Stimulated activated CD4-positive, alpha-beta T cell treated with anti-CD3 and anti-CD28 coated beads, Interleukin-4, amount 100 ng/mL, for 48 hours (primary cell): ENCODE data around the gene ANGPT4.
"Not testable (repeated sequence)": the region's sequence is repeated elsewhere in the genome, so short reads cannot be mapped to it uniquely, and the experiment has no call there.

Experiments
- DNase-seq, 2 donors: peaks; one replicate each; pipeline ENCODE4 v3.0.0-alpha.2; 2020; ENCODE audit warnings: low read depth in 2 of 2

ANGPT4 gene

GRCh38 chr20:873875-874607, 42.1 kb downstream of the ANGPT4 start:
- no peak for DNase-seq

DNA sequence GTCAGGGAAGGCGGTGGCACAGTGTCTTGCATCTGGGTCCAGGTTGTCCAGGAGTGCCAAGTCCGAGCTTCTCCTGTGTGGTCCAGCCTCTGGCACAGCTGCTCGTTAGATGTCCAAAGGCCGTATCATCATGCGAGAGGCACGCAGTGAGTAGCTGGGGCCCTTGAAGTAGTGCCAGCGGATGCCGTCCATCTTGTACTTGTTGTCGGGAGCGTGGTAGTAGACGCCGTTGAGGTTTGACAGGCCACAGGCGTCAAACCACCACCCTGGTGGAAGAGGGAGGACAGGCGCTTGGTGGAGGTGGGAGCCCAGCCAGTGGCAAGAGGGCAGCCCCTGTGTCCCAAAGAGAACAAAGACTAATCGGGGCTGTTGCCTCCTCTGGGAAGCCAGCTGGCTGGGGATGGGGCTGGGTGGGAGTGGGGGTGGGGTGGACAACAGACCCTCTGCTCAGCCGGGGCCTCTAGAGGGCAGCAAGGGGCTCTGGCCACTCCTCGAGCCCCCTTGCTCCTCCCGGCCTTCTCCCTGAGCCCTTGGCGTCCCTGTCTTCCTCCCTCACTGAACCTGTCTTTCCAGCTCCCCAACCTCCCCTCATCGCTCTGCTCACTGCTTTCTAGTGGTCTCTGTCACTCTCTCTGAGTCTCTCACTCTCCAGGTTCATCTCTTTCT, 43.1 kb downstream of the ANGPT4 start:
- no peak for DNase-seq

GRCh38 chr20:871948-872347, 44.2 kb downstream of the ANGPT4 start:
- DNase-seq, result no peak

- DNase-seq, result no peak
These were observed 44.7 kb downstream of the ANGPT4 start for GRCh38 chr20:871436-871835.

DNA sequence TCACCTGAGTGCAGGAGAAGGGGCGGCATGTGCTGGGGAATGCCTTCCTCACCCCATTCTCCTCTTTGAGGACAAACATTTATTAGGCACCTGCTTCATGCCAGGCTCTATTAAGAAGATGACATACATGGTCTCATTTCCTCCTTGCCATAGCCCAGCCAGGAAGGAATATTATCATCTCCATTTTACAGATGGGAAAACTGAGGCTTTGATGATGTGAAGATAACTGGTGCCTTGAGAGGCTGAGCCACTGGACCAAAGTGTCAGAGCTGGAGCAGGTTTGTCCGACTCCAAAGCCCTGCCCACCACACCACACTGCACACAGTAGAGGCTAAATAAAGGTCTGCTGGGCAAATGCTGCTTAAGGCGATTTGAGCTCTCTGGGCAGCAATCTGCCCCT, 45.4 kb downstream of the ANGPT4 start:
- no peak for DNase-seq

GRCh38 chr20:869606-870005, 46.5 kb downstream of the ANGPT4 start:
- DNase-seq, result no peak

DNA sequence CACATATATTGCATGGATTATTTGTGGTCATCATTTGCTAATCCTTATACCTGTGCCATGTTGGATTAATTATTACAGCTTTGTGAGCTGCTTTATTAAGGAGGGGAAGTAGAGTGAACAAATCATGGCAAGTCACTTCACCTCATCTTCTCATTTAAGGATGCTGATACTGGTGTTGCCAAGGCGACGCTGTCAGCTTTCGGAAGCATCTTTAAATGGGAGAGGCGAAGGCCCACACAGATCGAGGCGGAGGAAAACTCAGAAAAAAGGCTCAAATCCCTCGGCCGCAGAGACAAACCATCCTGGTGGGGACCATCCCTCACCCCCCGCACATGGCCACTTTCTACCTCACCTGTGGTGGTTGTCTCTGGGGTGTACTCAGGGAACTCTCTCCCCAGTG, 47.9 kb downstream of the ANGPT4 start:
- DNase-seq, result no peak

DNA sequence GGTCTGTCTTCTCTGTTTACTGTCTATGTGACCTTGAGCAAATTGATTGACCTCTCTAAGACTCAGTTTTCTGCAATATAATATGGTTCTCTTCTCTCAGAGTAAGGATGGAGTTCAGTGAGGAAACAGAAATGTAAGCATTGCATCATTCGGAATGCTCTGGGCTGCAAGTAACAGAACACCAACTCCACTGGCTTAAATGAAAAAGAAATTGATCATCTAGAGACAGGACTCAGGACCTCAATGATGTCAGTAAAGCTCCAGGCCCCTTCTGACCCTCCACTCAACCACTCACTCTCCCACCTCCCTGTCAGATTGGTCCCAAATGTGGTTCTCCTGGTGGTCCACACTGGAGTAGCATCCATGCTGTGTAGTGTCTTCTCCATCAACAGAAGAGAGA, 50.7 kb downstream of the ANGPT4 start:
- no peak for DNase-seq

DNA sequence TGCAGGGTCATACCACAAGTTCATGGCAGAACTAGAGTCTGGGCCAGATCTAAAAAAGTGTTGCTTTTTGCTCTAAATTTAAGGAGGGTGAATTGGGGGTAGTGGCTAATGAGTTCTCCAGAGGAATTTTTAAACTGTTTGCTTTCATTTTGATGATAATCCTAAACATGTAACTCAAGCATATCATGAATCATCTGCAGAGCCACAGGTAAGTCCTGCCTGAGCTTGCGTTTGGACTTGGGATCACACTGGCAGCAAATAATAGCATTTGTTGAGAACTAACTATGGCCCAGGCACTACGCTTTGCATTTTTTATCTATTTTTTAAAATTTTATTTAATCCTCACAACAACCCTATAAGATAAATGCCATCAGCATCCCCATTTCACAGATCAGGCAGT, 55.2 kb downstream of the ANGPT4 start:
- DNase-seq, result no peak

DNA sequence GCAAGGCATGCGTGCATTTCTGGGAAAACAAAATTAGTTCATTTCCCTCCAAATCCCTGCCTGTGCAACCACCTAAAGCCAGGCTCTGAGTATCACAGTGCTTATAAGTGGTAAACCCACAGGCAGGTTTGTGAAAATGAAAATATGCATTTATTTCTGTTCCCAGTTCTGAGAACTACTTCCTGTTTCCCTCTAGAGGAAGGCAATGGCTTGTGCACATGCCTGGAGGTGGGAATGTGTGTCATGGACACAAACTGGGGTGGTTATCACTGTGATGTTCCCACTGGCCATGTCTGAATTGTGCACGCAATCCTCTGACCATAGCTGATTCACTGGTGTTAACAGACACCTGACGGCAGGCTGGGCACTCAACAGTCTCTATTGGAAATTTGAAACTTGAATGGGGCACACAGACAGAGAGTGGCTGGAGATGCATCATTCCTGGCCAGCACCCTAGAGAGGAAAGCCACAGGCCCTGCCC, 56.3 kb downstream of the ANGPT4 start:
- no peak for DNase-seq

GRCh38 chr20:858011-858410, 58.1 kb downstream of the ANGPT4 start:
- DNase-seq, result no peak

DNA sequence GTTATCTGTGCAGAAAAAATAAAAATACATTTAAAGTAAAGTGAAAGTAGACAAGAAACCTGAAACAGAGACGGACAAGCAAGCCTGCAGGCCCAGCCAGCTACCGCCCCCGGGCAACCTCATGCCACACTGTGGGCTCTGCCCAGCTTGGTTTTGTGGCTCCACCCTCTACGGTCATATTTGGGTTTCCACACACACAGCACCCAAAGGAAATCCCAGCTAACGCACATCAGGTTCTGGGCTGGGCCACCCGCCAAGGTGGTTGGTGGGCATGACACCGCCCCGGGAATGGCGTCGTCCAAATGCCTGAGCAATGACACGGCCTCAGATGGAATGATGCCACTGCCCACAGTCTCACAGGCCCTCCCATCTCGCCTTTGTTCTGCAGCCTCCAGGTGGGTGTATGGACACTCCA, 59.8 kb downstream of the ANGPT4 start:
- DNase-seq, result no peak

DNA sequence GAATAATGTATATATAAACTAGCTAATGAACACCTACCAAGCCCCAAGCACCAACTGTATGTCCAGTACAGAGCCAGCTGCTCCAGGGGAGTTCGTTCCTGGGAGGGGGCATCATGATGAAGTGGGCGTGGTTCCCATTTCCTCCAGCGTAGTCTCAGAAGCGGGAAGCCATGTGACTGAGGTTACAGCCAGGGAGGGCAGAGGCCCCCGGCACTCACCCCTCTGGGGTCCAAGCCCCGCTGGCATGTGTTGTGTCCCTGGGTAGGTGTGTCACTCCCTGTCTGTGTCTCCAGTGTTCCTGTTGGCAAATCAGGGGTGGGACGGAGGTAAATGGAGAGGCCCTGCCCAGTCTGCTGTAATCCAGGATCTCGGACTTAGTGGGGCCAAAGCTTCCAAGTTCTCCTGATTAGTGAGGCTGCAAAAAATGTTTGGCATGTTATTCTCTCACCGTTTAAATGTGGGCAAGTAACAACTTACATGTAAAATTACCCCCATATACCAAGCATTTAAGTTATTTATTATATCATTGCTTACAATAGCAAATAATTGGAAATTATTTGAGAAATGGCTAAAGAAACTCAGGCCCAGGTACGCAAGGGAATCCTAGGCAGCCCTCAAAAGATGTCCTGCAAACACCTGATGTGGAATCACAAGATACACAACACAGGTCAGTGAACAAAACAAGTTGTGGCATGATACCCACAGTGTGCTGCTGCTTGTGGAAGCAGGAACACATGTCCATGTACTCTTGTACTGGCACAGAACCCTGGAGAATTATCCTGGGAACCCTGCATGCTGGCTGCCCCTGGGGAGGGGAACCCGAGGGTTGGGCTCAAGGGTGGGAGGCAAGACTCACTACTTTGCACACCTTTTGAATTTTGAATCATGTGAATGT, 60.4 kb downstream of the ANGPT4 start:
- no peak for DNase-seq

DNA sequence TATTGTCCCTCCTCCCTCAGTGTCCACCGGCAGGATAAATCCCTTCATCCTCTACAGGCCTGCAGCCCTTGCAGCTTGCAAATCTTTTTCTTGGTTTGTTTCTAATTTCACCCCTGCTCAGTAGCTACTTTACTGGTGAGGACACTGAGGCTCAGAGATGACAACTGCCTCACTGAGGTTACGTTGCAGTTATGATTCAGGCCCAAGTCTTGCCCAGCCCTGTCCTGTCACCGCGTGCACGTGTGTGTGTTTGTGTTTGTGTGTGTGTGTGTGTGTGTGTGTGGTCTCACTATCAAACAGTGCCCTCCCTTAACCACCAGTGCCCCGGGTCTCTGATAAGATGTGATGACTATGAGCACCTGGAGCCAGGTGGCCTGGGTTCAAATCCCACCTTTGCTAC, 61.5 kb downstream of the ANGPT4 start:
- DNase-seq, result no peak

DNA sequence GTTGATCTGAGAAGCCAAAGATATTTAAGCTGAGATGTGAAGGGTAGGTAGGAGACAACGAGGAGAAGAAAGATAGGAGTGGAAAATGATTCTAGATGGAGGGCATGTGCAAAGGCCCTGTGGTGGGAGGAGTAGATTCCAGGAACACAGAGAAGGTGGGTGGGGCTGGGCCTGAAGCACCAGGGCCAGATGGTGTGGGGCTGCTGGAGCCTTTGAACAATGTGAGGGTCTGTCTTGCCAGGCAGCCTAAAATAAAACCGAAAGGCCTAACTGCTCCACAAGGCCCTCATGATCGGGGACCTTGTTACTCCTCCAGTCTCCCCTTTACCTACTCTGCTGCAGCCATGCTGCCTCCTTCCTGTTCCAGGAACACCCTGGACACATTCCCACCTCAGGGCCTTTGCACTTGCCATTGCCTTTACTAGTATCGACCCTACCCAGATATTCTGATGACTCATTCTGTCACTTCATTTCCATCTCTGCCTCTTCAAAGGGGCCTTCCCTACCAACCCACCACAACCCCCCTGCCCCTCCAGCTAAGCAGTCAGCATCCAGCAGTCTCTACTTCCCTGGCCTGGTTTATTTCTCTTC, 62.6 kb downstream of the ANGPT4 start:
- DNase-seq, result no peak

DNA sequence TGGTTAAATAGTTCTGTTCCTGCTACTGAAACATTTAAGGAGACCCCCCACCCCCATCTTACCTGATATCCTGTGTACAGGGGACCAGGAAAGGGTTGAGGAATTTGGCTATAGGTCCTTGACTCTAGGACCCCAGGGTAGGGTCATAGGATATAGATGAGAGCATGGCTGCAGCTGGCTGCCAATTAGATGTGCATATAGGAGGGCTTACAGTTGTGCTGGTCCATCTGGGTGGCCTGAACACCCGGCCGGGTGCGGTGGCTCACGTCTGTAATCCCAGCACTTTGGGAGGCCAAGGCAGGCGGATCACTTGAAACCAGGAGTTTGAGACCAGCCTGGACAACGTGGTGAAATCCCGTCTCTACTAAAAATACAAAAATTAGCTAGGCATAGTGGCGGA, 67.4 kb downstream of the ANGPT4 start:
- not testable (repeated sequence) for DNase-seq

DNA sequence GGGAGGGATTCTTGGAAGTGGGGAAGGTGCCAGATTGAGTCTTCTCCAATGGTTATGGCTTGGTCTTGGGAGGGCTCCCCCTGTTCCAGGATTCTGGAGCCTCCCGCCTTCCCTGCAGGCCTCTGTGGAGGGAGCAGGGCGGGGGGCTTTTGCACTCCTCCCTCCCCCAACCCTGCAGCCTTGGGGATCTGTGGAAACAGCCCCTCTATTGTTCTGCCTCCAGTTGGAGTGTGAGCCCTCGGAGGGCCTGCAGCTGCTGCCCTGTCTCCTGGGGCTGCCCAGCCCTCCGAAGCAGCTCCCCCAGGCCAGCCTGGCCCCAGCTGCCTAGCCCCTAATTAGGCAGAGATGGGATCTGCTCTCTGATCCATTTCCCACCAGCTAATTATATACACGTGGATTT, 67.9 kb downstream of the ANGPT4 start:
- DNase-seq, result no peak

DNA sequence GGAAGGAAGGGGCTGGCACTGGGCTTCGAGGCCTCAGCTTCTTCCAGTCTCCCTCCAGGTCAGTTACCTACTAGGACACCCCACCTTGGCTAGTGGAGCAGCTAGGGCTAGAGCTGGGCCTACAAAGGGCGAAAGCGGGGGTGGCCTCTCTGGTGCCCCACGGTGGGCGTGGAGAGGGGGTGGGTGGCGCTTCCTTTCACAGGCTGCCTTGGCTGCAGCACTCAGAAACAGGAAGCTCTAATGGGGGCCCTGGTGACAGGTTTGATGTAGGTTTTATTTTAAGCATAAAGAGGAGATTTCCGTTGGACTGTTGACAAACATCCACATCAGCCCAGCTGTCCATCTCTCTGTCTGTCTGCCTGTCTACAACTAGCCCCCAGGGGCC, 69.2 kb downstream of the ANGPT4 start:
- no peak for DNase-seq

- DNase-seq, result no peak
These were observed 69.9 kb downstream of the ANGPT4 start for GRCh38 chr20:845941-846893.

- no peak for DNase-seq
These were observed 70.8 kb downstream of the ANGPT4 start for GRCh38 chr20:845226-845868.
